Neuronal stem cell (in vitro differentiated cells): ENCODE results near the gene MDK. TPM values are rescaled to one million over a fixed set of nuclear protein-coding genes. Genes with fewer than 3 reads are reported as not detected.

Experiments used
- DNase-seq: peaks from one replicate; pipeline ENCODE4 v3.0.0-alpha.2; 2013; ENCODE audit warnings: low spot score
- H2AFZ ChIP-seq: one replicate; pipeline ENCODE4 v1.6.1; 2013; ENCODE audit warnings: mild to moderate bottlenecking, low read length, inconsistent platforms
- H2AK5ac ChIP-seq: 2 replicates; pipeline ENCODE4 v1.6.1; 2013; ENCODE audit warnings: low read depth, mild to moderate bottlenecking, inconsistent platforms, low read length, moderate library complexity, mixed read lengths
- H2BK120ac ChIP-seq: 2 replicates; pipeline ENCODE4 v1.6.1; 2013; ENCODE audit warnings: low read depth, mild to moderate bottlenecking, inconsistent platforms, low read length, moderate library complexity, mixed read lengths
- H2BK12ac ChIP-seq: one replicate; pipeline ENCODE4 v1.6.1; 2013; ENCODE audit warnings: low read length, inconsistent platforms
- H2BK15ac ChIP-seq: 2 replicates; pipeline ENCODE4 v1.6.1; 2013; ENCODE audit warnings: mild to moderate bottlenecking, low read length, inconsistent platforms, mixed read lengths
- H2BK5ac ChIP-seq: one replicate; pipeline ENCODE4 v1.6.1; 2013; ENCODE audit warnings: inconsistent platforms, mild to moderate bottlenecking, low read length, moderate library complexity
- H3K14ac ChIP-seq: one replicate; pipeline ENCODE4 v1.6.1; 2013; ENCODE audit warnings: low read length, inconsistent platforms
- H3K18ac ChIP-seq: 2 replicates; pipeline ENCODE4 v1.6.1; 2013; ENCODE audit warnings: low read length, inconsistent platforms
- H3K23ac ChIP-seq: 2 replicates; pipeline ENCODE4 v1.6.1; 2013; ENCODE audit warnings: low read depth, mild to moderate bottlenecking, mixed read lengths, low read length, inconsistent platforms; ENCODE audit not compliant: poor library complexity
- H3K27ac ChIP-seq: replicated peaks from 3 replicates; pipeline ENCODE4 v1.5.1; 2013; ENCODE audit warnings: low read length, inconsistent platforms
- H3K27me3 ChIP-seq, 3 experiments: 2 replicates each; pipeline ENCODE4 v1.6.1; 2013; ENCODE audit warnings: low read length in 3 of 3, mild to moderate bottlenecking in 2 of 3, inconsistent platforms in 1 of 3, low read depth in 1 of 3, mixed read lengths in 1 of 3, moderate library complexity in 1 of 3; ENCODE audit not compliant: control insufficient read depth in 3 of 3, insufficient read depth in 3 of 3
- H3K36me3 ChIP-seq, 2 donors: replicated peaks in 1 of 2; 2 replicates each; pipeline ENCODE4 v1.6.1; 2013; ENCODE audit warnings: low read length in 2 of 2; ENCODE audit not compliant: control insufficient read depth in 2 of 2, insufficient read depth in 2 of 2
- H3K4ac ChIP-seq: 2 replicates; pipeline ENCODE4 v1.6.1; 2013; ENCODE audit warnings: inconsistent platforms, mild to moderate bottlenecking, low read length, moderate library complexity
- H3K4me1 ChIP-seq, 2 donors: 1 replicate in 1 of 2; 2 replicates in 1 of 2; pipeline ENCODE4 v1.6.1; 2013; ENCODE audit warnings: low read length in 2 of 2, low read depth in 1 of 2; ENCODE audit not compliant: control insufficient read depth in 2 of 2, insufficient read depth in 1 of 2
- H3K4me2 ChIP-seq: one replicate; pipeline ENCODE4 v1.6.1; 2013; ENCODE audit warnings: mild to moderate bottlenecking, low read length, inconsistent platforms; ENCODE audit not compliant: insufficient read depth, poor library complexity, severe bottlenecking
- H3K4me3 ChIP-seq, 2 donors: 2 replicates each; pipeline ENCODE4 v1.5.1; 2013; ENCODE audit warnings: low read length in 2 of 2, mild to moderate bottlenecking in 2 of 2, inconsistent platforms in 1 of 2, moderate library complexity in 1 of 2
- H3K79me1 ChIP-seq: one replicate; pipeline ENCODE4 v1.6.1; 2013; ENCODE audit warnings: low read depth, mild to moderate bottlenecking, inconsistent platforms, low read length, moderate library complexity
- H3K9ac ChIP-seq: one replicate; pipeline ENCODE4 v1.6.1; 2013; ENCODE audit warnings: mild to moderate bottlenecking, low read depth, low read length, inconsistent platforms; ENCODE audit not compliant: poor library complexity
- H3K9me3 ChIP-seq, 2 donors: replicated peaks in 1 of 2; 2 replicates each; pipeline versions ENCODE3 to v1.6.1; 2013; ENCODE audit warnings: low read length in 2 of 2, mild to moderate bottlenecking in 2 of 2, inconsistent platforms in 1 of 2, low read depth in 1 of 2, mixed read lengths in 1 of 2, moderate library complexity in 1 of 2; ENCODE audit not compliant: control insufficient read depth in 2 of 2, insufficient read depth in 1 of 2
- H4K8ac ChIP-seq: one replicate; pipeline ENCODE4 v1.6.1; 2013; ENCODE audit warnings: low read depth, mild to moderate bottlenecking, inconsistent platforms, low read length, moderate library complexity
- H4K91ac ChIP-seq: one replicate; pipeline ENCODE4 v1.6.1; 2013; ENCODE audit warnings: low read length, low read depth, mild to moderate bottlenecking, inconsistent platforms; ENCODE audit not compliant: poor library complexity
- WGBS, 2 donors: extraction: QIAGEN DNeasy Blood & Tissue Kit; methylation state at CpG; one replicate each; pipeline ENCODE4 v1.1.7; 2013; ENCODE audit warnings: missing lambda C conversion rate in 2 of 2, mixed read lengths in 1 of 2; ENCODE audit not compliant: insufficient read length in 2 of 2, insufficient replicate concordance in 1 of 2; ENCODE audit errors: extremely low coverage in 2 of 2; 5-methylcytosine and 5-hydroxymethylcytosine counted together
- polyA plus RNA-seq, 2 experiments: library from polyadenylated mRNA; stranded (reverse); fragments of 200-250 nt; gene quantifications; one replicate each; pipeline ENCODE4 v1.2.3, GENCODE V29; 2013

Gene MDK
- polyA plus RNA-seq (2013, experiment 1 of 2): 1,851 TPM
- 1,853 TPM for polyA plus RNA-seq (2013, experiment 2 of 2)

GRCh38 chr11:46381048-46381818, at the start of gene MDK:
TSS of gene MDK (plus strand) at chr11:46381669. CDS start at chr11:46382058, 389 bp downstream.
- no CpG with 5 or more reads among the region's 96 CpGs for WGBS, 2 donors
- peak; percentile 75 for DNase-seq
- H2BK5ac ChIP-seq: peak within 1 kb of the TSS; percentile 100

DNA sequence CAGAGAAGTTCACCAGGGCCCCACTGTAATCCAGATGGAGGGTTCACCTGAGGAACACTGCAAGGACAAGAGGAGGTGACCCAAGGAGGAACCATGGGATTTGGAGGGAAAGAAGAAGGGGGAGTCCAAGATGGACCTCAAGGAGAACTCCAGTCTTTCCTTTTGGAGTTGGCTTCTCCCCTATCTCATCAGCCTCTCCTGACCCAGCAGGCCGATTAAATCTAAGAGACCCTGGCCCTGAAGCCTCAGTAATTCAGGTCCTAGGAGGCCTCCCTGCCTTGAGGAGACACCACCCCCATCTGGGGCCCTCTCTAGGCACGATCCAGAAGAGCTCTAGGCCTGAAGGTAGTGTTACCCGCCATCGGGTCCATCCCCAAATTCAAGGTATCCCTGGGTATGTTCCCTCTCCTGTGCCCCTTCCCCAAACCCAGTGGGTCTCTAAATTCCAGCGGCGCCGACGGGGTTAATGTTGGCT, 49.3 kb upstream of the MDK start:
- Histone ChIP-seq H3K23ac (no peak overlapping the region), H3K4me1 (peaks cover 35 to 38% of the 10 kb centered on the region in 2 donors), H2AK5ac (peak overlapping the region; percentile 16), H3K9me3 (no peaks in the 10 kb centered on the region), H2BK12ac (no peak overlapping the region), H4K8ac (no peak overlapping the region), H3K4me2 (peak overlapping the region; percentile 90), H2BK15ac (peak overlapping the region; percentile 35), H2AFZ (peak overlapping the region; percentile 90), H3K79me1 (no peaks in the 10 kb centered on the region), H3K4ac (no peak overlapping the region), H3K36me3 (no peaks in the 10 kb centered on the region), H2BK5ac (no peak overlapping the region), H4K91ac (no peak overlapping the region), H3K4me3 (peak overlapping the region; percentile 48 to 81), H3K9ac (peak overlapping the region; percentile 92), H3K27me3 (peaks cover 0 to 30% (median 11%) of the 10 kb centered on the region in 3 experiments), H3K18ac (peak overlapping the region; percentile 67), H3K14ac (peak overlapping the region; percentile 47), H3K27ac (no peak overlapping the region), H2BK120ac (peak overlapping the region; percentile 61)
- no peak for DNase-seq
- WGBS, 2 donors: no CpG with 5 or more reads among the region's 8 CpGs

More at GRCh38 chr11:46381048-46381818, at the start of gene MDK:
- H2BK12ac ChIP-seq: peak within 1 kb of the TSS; percentile 97
- H3K27me3 ChIP-seq: peaks cover 0 to 5% (median 0%) of the 10 kb centered on the region in 3 experiments
- peaks cover 13 to 45% of the 10 kb centered on the region in 2 donors for H3K36me3 ChIP-seq
- H3K4me3 ChIP-seq: peak within 1 kb of the TSS; percentile 92 to 100
- H2AFZ ChIP-seq: peak within 1 kb of the TSS; percentile 82
- H3K9me3 ChIP-seq: no peaks in the 10 kb centered on the region
- peaks cover 6% of the 10 kb centered on the region for H3K79me1 ChIP-seq
- H3K27ac ChIP-seq: peak within 1 kb of the TSS; percentile 98
- H2BK120ac ChIP-seq: peak within 1 kb of the TSS; percentile 100
- H3K4ac ChIP-seq: peak within 1 kb of the TSS; percentile 100
- peak within 1 kb of the TSS; percentile 98 for H4K91ac ChIP-seq
- H4K8ac ChIP-seq: peak within 1 kb of the TSS; percentile 32
- peak within 1 kb of the TSS; percentile 93 for H3K23ac ChIP-seq
- H3K4me2 ChIP-seq: peak within 1 kb of the TSS; percentile 98
- H3K9ac ChIP-seq: peak within 1 kb of the TSS; percentile 97
- H3K18ac ChIP-seq: peak within 1 kb of the TSS; percentile 100
- H2AK5ac ChIP-seq: peak within 1 kb of the TSS; percentile 100
- peaks cover 23 to 26% of the 10 kb centered on the region in 2 donors for H3K4me1 ChIP-seq
- peak within 1 kb of the TSS; percentile 99 for H2BK15ac ChIP-seq
- H3K14ac ChIP-seq: peak within 1 kb of the TSS; percentile 99

DNA sequence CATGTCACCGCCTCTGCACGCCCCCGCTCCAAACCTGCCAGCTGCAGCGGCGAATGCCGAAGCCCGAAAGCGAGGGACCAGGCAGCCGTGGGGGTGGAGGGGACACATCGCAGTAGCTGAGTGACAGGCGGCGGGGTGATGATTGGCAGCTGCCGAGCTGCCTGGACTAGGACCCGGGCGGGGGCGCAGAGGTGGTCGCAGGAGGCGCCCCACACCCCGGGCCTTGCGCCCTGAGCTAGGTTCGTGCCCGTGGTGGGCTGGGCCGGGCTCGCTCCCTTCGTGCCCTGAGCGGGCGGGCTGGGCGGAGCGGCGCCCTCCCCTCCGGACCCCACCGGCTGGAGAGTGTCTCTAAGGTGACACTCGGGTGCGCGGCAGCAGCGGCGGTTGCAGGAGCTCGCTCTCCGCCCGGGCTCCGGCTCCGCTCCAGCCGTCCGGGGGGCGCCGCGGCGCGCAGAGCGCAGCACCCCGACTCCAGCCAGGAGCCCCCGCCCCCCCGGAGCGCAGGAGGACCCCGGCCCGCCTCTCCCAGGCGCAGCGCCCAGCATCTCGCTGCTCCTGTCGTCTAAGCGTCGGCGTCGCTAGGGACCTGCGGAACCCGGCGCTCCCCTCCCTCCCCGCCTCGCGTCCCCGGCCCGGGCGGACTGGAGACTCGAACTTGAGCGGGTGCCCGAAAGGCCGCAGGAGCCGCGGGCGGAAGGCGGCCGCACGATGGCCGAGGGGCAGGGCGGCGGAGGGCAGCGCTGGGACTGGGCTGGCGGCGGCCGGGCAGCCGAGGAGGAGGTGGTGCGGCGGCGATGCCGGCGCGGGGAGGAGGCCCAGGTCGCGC, 48.7 kb upstream of the MDK start:
- Histone ChIP-seq H3K14ac (peak overlapping the region; percentile 56), H4K8ac (no peak overlapping the region), H2BK15ac (peak overlapping the region; percentile 76), H3K18ac (peak overlapping the region; percentile 96), H3K4ac (no peak overlapping the region), H3K36me3 (no peaks in the 10 kb centered on the region), H2AK5ac (peak overlapping the region; percentile 16), H3K23ac (peak overlapping the region; percentile 69), H3K9ac (peak overlapping the region; percentile 92), H2BK5ac (no peak overlapping the region), H3K9me3 (no peaks in the 10 kb centered on the region), H2BK12ac (peak overlapping the region; percentile 66), H3K27ac (no peak overlapping the region), H3K79me1 (no peaks in the 10 kb centered on the region), H3K27me3 (peaks cover 0 to 30% (median 11%) of the 10 kb centered on the region in 3 experiments), H2BK120ac (no peak overlapping the region), H4K91ac (no peak overlapping the region), H3K4me1 (peaks cover 35 to 38% of the 10 kb centered on the region in 2 donors), H3K4me2 (peak overlapping the region; percentile 90), H2AFZ (peak overlapping the region; percentile 90), H3K4me3 (peak overlapping the region; percentile 48 to 81)
- no CpG with 5 or more reads among the region's 99 CpGs for WGBS, 2 donors
- no peak for DNase-seq
